G401 (cell line): Measurements from ENCODE around the gene RPE65. TPM values are rescaled to one million over a fixed set of nuclear protein-coding genes. Genes with fewer than 3 reads are reported as not detected.

ENCODE experiments used
- DNase-seq: peaks from one replicate; pipeline ENCODE4 v3.0.0-alpha.2; 2015; ENCODE audit warnings: low spot score
- in situ Hi-C: cut with HindIII; loops from 2 replicates; pipeline ENCODE4 v1.10.0; 2016; ENCODE audit warnings: low sequenced_read_pairs, mixed read lengths
- total RNA-seq: library from RNA; depleted of rRNA; stranded (reverse); fragments of >200 nt; shearing (Covaris generic); gene quantifications from 2 replicates; pipeline ENCODE4 v1.2.3, GENCODE V29; 2014; rRNA removed

RPE65 gene
- total RNA-seq, 1 experiment from 2014 or later, result not detected

- in situ Hi-C loops, result no loop called here
- peak; percentile 35 for DNase-seq
Observed at GRCh38 chr1:68384321-68384813, 65.4 kb downstream of the RPE65 start.

GRCh38 chr1:68383092-68383491 lies 66.7 kb downstream of the RPE65 start:
- no peak for DNase-seq
- in situ Hi-C loops, result no loop called here

GRCh38 chr1:68379085-68379478 lies 70.7 kb downstream of the RPE65 start:
- no peak for DNase-seq
- in situ Hi-C loops, result no loop called here

Other genes with a start within 250 kb of the RPE65 start
- 280 and 326 TPM in 2 replicates for gene WLS, start 217.4 kb downstream of the RPE65 start, total RNA-seq
- 30.0 and 62.9 TPM in 2 replicates for gene DEPDC1, start 47.1 kb upstream of the RPE65 start, total RNA-seq